Kidney epithelial cell (primary cell): ENCODE results near the gene COL5A3. TPM values are rescaled to one million over a fixed set of nuclear protein-coding genes. Genes with fewer than 3 reads are reported as not detected.

Experiments
- DNase-seq: peaks from one replicate; pipeline ENCODE4 v3.0.0-alpha.2; 2010; ENCODE audit warnings: low read depth
- H3K27me3 ChIP-seq: 2 replicates; pipeline ENCODE4 v1.6.0; 2011; ENCODE audit warnings: low read length; ENCODE audit not compliant: control insufficient read depth, insufficient read depth
- H3K36me3 ChIP-seq: 2 replicates; pipeline ENCODE4 v1.5.1; 2011; ENCODE audit warnings: low read length; ENCODE audit not compliant: control insufficient read depth, insufficient read depth
- H3K4me3 ChIP-seq: 2 replicates; pipeline ENCODE4 v1.5.1; 2011; ENCODE audit warnings: low read depth, mild to moderate bottlenecking, control low read depth, low read length
- total RNA-seq: library from RNA; depleted of rRNA; stranded (reverse); fragments of >200 nt; gene quantifications from 2 replicates; pipeline ENCODE4 v1.2.3, GENCODE V29; 2015
- TF ChIP-seq, protein P1 (sequence below): IDR thresholded peaks from 2 replicates; pipeline ENCODE4 v1.5.1; 2011; ENCODE audit warnings: mild to moderate bottlenecking, moderate library complexity, low read length, control low read depth, inconsistent platforms; ENCODE audit not compliant: insufficient read depth, poor library complexity, severe bottlenecking

COL5A3 gene
- total RNA-seq, 1 donor from 2014 or later = 0.79 TPM

DNA sequence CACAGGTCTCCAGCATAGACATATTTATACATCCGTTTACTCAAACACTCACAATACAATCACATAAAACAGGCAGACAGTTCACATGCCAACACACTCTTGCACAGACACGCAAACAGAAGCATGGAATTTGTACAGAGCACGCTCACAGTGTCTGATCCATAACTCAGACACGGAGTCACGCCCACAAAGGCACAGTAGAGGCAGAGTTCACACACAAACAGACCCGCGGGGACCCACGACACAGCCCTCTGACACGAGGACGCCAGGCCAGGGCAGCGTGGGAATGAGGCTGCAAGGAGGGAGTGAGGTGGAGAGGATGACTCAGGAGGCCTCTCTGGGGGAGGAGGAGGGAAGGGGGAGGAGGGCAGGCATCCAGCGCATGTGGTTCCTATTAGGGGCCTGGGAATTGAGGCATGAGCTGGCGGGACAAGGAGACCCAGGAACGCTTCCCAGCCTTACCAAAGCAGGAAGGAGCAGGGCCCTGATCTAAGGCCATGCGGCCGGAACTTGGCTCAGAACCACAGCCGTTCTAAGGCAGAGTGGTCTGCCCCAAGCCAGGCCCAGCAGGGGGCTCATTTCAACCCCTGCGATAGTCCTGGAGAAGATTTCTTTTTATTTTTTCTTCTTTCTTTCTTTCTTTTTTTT lies 64.9 kb downstream of the COL5A3 start:
- TF ChIP-seq, protein P1, sequence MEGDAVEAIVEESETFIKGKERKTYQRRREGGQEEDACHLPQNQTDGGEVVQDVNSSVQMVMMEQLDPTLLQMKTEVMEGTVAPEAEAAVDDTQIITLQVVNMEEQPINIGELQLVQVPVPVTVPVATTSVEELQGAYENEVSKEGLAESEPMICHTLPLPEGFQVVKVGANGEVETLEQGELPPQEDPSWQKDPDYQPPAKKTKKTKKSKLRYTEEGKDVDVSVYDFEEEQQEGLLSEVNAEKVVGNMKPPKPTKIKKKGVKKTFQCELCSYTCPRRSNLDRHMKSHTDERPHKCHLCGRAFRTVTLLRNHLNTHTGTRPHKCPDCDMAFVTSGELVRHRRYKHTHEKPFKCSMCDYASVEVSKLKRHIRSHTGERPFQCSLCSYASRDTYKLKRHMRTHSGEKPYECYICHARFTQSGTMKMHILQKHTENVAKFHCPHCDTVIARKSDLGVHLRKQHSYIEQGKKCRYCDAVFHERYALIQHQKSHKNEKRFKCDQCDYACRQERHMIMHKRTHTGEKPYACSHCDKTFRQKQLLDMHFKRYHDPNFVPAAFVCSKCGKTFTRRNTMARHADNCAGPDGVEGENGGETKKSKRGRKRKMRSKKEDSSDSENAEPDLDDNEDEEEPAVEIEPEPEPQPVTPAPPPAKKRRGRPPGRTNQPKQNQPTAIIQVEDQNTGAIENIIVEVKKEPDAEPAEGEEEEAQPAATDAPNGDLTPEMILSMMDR = no peak
- H3K27me3 ChIP-seq = no peaks in the 10 kb centered on the region
- H3K4me3 ChIP-seq = no peak overlapping the region
- no peaks in the 10 kb centered on the region for H3K36me3 ChIP-seq
- peak; percentile 49 for DNase-seq

DNA sequence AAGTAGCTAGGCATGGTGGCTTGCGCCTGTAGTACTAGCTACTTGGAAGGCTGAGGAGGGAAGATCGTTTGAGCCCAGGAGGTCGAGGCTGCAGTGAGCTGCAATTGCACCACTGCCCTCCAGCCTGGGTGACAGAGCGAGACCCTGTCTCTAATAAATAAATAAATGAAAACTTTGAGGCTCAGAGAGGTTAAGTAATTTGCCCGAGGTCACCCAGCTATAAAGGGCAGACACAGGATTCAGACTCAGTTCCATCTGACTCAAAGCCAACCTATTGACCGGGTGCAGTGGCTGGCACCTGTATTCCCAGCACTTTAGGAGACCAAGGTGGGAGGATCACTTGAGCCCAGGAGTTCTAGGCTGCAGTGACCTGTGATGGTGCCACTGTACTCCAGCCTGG lies 66.6 kb downstream of the COL5A3 start:
- no peaks in the 10 kb centered on the region for H3K27me3 ChIP-seq
- no peak overlapping the region for H3K4me3 ChIP-seq
- TF ChIP-seq, protein P1 = no peak
- no peak for DNase-seq
- H3K36me3 ChIP-seq = no peaks in the 10 kb centered on the region

DNA sequence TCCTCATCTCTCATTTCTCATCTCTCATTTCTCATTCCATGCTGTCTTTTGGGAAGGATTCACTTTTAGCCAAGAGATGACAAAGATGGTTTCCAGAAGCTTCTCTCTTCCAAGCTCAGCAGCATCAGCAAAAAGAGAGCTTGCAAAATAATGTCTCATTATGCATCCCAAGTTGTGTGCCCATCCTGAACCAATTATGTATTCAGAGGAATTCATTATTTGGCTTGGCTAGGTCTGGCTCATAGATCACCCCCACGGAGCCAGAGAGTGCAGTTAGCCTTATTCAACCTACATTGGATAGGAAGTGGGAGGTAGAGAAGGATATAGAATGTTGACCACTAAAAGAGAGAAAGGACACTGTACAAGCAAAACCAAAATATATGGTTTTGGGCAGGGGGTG lies 68.6 kb downstream of the COL5A3 start:
- DNase-seq = no peak
- peaks cover 5% of the 10 kb centered on the region for H3K27me3 ChIP-seq
- H3K36me3 ChIP-seq = no peaks in the 10 kb centered on the region
- no peak overlapping the region for H3K4me3 ChIP-seq
- TF ChIP-seq, protein P1 = no peak

DNA sequence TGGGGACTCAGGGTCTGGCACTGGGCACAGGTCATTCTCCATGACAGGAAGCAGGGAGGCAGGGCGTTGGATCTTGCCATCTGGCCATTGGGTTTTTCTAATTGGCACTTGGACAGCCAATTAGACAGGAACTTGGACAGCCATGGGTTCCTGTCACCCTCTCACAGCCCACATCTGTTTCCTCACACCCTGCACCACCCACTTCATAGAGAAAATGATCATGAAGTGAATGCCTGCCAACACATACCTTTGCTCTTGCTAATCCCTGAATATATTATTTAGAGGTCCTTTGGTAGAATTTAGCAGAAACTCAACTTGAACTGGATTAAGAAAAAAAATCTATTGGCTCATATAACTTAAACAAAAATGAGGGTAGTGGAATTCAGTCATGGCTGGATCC lies 69.1 kb downstream of the COL5A3 start:
- H3K36me3 ChIP-seq = no peaks in the 10 kb centered on the region
- peaks cover 8% of the 10 kb centered on the region for H3K27me3 ChIP-seq
- H3K4me3 ChIP-seq = no peak overlapping the region
- no peak for DNase-seq
- TF ChIP-seq, protein P1 = no peak

GRCh38 chr19:9940778-9941177 lies 69.5 kb downstream of the COL5A3 start:
- Histone ChIP-seq H3K27me3 (peaks cover 12% of the 10 kb centered on the region), H3K36me3 (no peaks in the 10 kb centered on the region), H3K4me3 (no peak overlapping the region)
- TF ChIP-seq, protein P1 = no peak
- no peak for DNase-seq

DNA sequence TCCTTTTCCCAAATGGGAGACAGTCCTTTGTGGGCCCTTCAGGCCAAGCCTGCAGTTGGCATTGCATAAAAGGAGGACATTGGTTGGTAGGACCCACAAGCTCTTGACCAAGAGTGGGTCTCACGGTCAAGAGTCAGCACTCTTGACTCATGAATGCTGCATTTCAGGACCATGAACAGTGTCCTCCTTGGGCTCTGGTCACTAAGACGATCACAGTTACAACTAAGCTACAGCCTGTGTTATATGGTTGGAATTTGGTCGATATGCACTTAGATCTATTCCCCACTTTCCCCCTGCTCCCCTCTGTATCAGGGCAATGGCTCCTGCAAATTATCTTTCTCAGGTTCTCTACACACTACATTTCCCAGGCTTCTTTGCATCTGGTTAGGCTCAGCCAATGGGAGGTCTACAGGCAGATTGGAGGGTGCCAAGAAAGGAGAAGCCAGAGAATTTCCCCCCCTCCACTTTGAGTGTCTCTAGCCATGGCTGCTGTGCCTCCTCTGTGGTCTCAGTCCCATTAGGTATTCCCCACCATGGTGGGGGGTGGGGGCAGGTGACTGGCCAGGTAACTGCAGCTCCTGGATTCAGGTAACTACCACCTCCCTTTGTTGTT lies 70.9 kb downstream of the COL5A3 start:
- TF ChIP-seq, protein P1 = no peak
- Histone ChIP-seq H3K4me3 (no peak overlapping the region), H3K36me3 (no peaks in the 10 kb centered on the region), H3K27me3 (peaks cover 25% of the 10 kb centered on the region)
- no peak for DNase-seq
